ENCODE results near the gene KEAP1. TPM values are rescaled to one million over a fixed set of nuclear protein-coding genes. Genes with fewer than 3 reads are reported as not detected.

KEAP1 gene
- total RNA-seq, 1 donor from 2014 or later: 59.5 TPM

- no peak for FAIRE-seq
- TF ChIP-seq, protein P1, sequence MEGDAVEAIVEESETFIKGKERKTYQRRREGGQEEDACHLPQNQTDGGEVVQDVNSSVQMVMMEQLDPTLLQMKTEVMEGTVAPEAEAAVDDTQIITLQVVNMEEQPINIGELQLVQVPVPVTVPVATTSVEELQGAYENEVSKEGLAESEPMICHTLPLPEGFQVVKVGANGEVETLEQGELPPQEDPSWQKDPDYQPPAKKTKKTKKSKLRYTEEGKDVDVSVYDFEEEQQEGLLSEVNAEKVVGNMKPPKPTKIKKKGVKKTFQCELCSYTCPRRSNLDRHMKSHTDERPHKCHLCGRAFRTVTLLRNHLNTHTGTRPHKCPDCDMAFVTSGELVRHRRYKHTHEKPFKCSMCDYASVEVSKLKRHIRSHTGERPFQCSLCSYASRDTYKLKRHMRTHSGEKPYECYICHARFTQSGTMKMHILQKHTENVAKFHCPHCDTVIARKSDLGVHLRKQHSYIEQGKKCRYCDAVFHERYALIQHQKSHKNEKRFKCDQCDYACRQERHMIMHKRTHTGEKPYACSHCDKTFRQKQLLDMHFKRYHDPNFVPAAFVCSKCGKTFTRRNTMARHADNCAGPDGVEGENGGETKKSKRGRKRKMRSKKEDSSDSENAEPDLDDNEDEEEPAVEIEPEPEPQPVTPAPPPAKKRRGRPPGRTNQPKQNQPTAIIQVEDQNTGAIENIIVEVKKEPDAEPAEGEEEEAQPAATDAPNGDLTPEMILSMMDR (IDR thresholded peaks at IDR 0.05; ENCODE audit: insufficient read depth, low read length, severe bottlenecking): no peak
- Histone ChIP-seq H3K27me3 (ENCODE audit: control insufficient read depth, insufficient read depth, low read length) (no peaks in the 10 kb centered on the region), H3K4me3 (ENCODE audit: low read depth, low read length) (no peak overlapping the region), H3K36me3 (ENCODE audit: control insufficient read depth, insufficient read depth, low read length) (peaks cover 9% of the 10 kb centered on the region)
- no peak for DNase-seq (ENCODE audit: low read depth)
Measured at GRCh38 chr19:10500247-10500592, 2.9 kb downstream of the KEAP1 start.

DNA sequence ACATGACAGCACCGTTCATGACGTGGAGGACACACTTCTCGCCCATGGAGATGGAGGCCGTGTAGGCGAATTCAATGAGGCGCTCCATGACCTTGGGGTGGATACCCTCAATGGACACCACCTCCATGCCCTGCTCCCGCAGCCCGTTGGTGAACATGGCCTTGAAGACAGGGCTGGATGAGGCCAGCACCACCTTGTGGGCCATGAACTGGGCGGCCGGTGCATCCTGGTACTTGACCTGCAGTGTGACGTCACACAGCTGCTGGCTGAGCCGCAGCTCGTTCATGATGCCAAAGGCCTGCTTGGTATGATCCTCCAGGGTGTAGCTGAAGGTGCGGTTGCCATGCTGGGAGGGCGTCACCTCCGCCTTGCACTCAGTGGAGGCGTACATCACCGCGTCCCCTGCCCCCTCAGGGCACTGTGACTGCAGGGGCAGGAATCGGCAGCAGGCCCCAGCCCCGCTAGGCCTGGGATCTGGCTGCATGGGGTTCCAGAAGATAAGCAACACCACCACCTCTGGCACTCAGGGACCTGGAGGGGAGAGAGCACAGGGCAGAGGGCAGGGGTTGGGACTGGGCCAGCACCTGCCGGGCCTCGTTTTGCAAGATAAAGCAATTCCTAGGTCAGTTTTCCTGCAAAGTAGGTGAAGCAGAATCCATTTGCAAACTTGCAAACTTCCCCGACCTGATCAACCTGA is 3.5 kb downstream of the KEAP1 start:
- H3K27me3 ChIP-seq (ENCODE audit: control insufficient read depth, insufficient read depth, low read length): no peaks in the 10 kb centered on the region
- no peak overlapping the region for H3K4me3 ChIP-seq (ENCODE audit: low read depth, low read length)
- peaks cover 10% of the 10 kb centered on the region for H3K36me3 ChIP-seq (ENCODE audit: control insufficient read depth, insufficient read depth, low read length)
- TF ChIP-seq, protein P1 (IDR thresholded peaks at IDR 0.05; ENCODE audit: insufficient read depth, low read length, severe bottlenecking): no peak
- DNase-seq (ENCODE audit: low read depth) (no peak), FAIRE-seq (no peak)

GRCh38 chr19:10497371-10497770 is 5.8 kb downstream of the KEAP1 start:
- peaks cover 13% of the 10 kb centered on the region for H3K36me3 ChIP-seq (ENCODE audit: control insufficient read depth, insufficient read depth, low read length)
- FAIRE-seq (no peak), DNase-seq (ENCODE audit: low read depth) (no peak)
- TF ChIP-seq, protein P1 (IDR thresholded peaks at IDR 0.05; ENCODE audit: insufficient read depth, low read length, severe bottlenecking): no peak
- no peaks in the 10 kb centered on the region for H3K27me3 ChIP-seq (ENCODE audit: control insufficient read depth, insufficient read depth, low read length)
- H3K4me3 ChIP-seq (ENCODE audit: low read depth, low read length): no peak overlapping the region

DNA sequence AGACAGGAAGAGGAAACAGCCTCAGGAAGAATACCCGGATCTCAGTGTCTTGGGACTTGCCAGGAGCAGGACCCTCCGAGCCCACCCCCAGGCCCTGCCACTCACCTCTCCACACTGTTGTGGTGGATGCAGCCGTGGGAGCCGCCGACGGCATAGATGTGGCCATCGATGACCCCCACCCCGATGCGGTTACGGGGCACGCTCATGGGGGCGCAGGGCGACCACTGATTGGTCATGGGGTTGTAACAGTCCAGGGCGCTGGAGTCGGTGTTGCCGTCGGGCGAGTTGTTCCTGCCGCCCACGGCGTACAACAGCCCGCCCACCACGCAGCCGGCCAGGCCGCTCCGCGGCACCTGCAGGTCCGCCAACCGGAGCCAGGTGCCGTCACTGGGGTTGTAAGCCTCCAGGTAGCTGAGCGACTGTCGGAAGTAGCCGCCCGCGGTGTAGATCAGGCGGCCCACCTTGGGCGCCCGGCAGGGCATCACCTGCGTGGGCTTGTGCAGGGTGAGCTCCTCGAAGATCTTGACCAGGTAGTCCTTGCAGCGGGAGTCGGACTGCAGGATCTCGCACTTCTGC is 11.6 kb downstream of the KEAP1 start:
- TF ChIP-seq, protein P1 (IDR thresholded peaks at IDR 0.05; ENCODE audit: insufficient read depth, low read length, severe bottlenecking): no peak
- FAIRE-seq (no peak), DNase-seq (ENCODE audit: low read depth) (no peak)
- no peaks in the 10 kb centered on the region for H3K27me3 ChIP-seq (ENCODE audit: control insufficient read depth, insufficient read depth, low read length)
- H3K4me3 ChIP-seq (ENCODE audit: low read depth, low read length): no peak overlapping the region
- peaks cover 20% of the 10 kb centered on the region for H3K36me3 ChIP-seq (ENCODE audit: control insufficient read depth, insufficient read depth, low read length)

DNA sequence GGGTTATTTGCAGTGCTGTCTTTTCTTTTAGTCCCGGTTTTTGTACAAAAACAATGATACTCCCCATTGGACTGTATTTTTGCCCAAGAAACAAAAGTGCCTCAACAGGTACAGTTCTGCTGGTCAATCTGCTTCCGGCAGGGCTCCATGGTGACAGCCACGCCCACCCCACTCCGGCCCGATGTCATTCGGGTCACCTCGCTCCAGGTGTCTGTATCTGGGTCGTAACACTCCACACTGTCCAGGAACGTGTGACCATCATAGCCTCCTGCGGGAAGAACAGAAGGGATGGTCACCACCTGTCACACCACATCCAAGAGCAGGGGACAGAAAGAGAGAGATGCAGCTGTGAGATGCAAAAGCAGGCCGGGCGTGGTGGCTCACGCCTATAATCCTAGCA is 16.6 kb downstream of the KEAP1 start:
- Histone ChIP-seq H3K4me3 (ENCODE audit: low read depth, low read length) (no peak overlapping the region), H3K36me3 (ENCODE audit: control insufficient read depth, insufficient read depth, low read length) (peaks cover 15% of the 10 kb centered on the region), H3K27me3 (ENCODE audit: control insufficient read depth, insufficient read depth, low read length) (no peaks in the 10 kb centered on the region)
- DNase-seq (ENCODE audit: low read depth): no peak
- TF ChIP-seq, protein P1 (IDR thresholded peaks at IDR 0.05; ENCODE audit: insufficient read depth, low read length, severe bottlenecking): no peak
- FAIRE-seq: no peak
